HG02798 (cell line): ENCODE measurements around the gene TRPM3.
"Not testable (repeated sequence)": the region's sequence is repeated elsewhere in the genome, so short reads cannot be mapped to it uniquely, and the experiment has no call there.

Source experiments
- ATAC-seq: cut with Tn5 transposase; IDR thresholded peaks from one replicate; pipeline ENCODE4 v1.9.1; 2021; ENCODE audit warnings: mild to moderate bottlenecking; ENCODE audit not compliant: unreplicated experiment, poor library complexity

TRPM3 gene

GRCh38 chr9:70792796-70793195, 328.6 kb downstream of the TRPM3 start:
- no peak for ATAC-seq

- no peak for ATAC-seq
These were observed 329.5 kb downstream of the TRPM3 start for GRCh38 chr9:70791936-70792335.

- no peak for ATAC-seq
These were observed 332.3 kb downstream of the TRPM3 start for GRCh38 chr9:70789086-70789485.

- ATAC-seq = no peak
These were observed 337.0 kb downstream of the TRPM3 start for GRCh38 chr9:70784456-70784855.

GRCh38 chr9:70778568-70778967, 342.9 kb downstream of the TRPM3 start:
- ATAC-seq = no peak

GRCh38 chr9:70773579-70773978, 347.8 kb downstream of the TRPM3 start:
- ATAC-seq = no peak

- ATAC-seq = no peak
These were observed 348.8 kb downstream of the TRPM3 start for GRCh38 chr9:70772601-70773000.

GRCh38 chr9:70765946-70766345, 355.5 kb downstream of the TRPM3 start:
- ATAC-seq = no peak

GRCh38 chr9:70761139-70761670, 360.2 kb downstream of the TRPM3 start:
- ATAC-seq = no peak

- ATAC-seq = no peak
These were observed 361.2 kb downstream of the TRPM3 start for GRCh38 chr9:70760228-70760627.

- no peak for ATAC-seq
These were observed 368.1 kb downstream of the TRPM3 start for GRCh38 chr9:70753311-70753710.

- ATAC-seq = no peak
These were observed 372.4 kb downstream of the TRPM3 start for GRCh38 chr9:70749066-70749465.

GRCh38 chr9:70747261-70747718, 374.1 kb downstream of the TRPM3 start:
- no peak for ATAC-seq

- no peak for ATAC-seq
These were observed 374.7 kb downstream of the TRPM3 start for GRCh38 chr9:70746760-70747159.

- ATAC-seq = no peak
These were observed 375.1 kb downstream of the TRPM3 start for GRCh38 chr9:70746316-70746715.

GRCh38 chr9:70724794-70725193, 396.6 kb downstream of the TRPM3 start:
- not testable (repeated sequence) for ATAC-seq

- not testable (repeated sequence) for ATAC-seq
These were observed 397.4 kb downstream of the TRPM3 start for GRCh38 chr9:70724025-70724424.

GRCh38 chr9:70706797-70707196, 414.6 kb downstream of the TRPM3 start:
- ATAC-seq = not testable (repeated sequence)

- ATAC-seq = no peak
These were observed 420.3 kb downstream of the TRPM3 start for GRCh38 chr9:70701163-70701562.

- no peak for ATAC-seq
These were observed 424.6 kb downstream of the TRPM3 start for GRCh38 chr9:70696694-70697335.

- ATAC-seq = no peak
These were observed 426.7 kb downstream of the TRPM3 start for GRCh38 chr9:70694758-70695157.

- no peak for ATAC-seq
These were observed 428.2 kb downstream of the TRPM3 start for GRCh38 chr9:70693186-70693585.
